ENCODE data around the gene GOLT1A.
A peak's percentile ranks its signal among the peaks of the same experiment; 100 is the strongest.

Gene GOLT1A

GRCh38 chr1:204190212-204191211 is 23.3 kb downstream of the GOLT1A start:
- no peak for DNase-seq

- DNase-seq, result no peak
Measured at GRCh38 chr1:204188959-204189639, 24.7 kb downstream of the GOLT1A start.

GRCh38 chr1:204186597-204186996 is 27.2 kb downstream of the GOLT1A start:
- DNase-seq, result no peak

- no peak for DNase-seq
Measured at GRCh38 chr1:204181116-204181515, 32.7 kb downstream of the GOLT1A start.

GRCh38 chr1:204180133-204180532 is 33.7 kb downstream of the GOLT1A start:
- no peak for DNase-seq

GRCh38 chr1:204178487-204179281 is 35.1 kb downstream of the GOLT1A start:
- DNase-seq, result no peak

- no peak for DNase-seq
Measured at GRCh38 chr1:204177133-204177532, 36.7 kb downstream of the GOLT1A start.

GRCh38 chr1:204176049-204176448 is 37.7 kb downstream of the GOLT1A start:
- no peak for DNase-seq

- DNase-seq, result no peak
Measured at GRCh38 chr1:204174958-204175357, 38.8 kb downstream of the GOLT1A start.

- DNase-seq, result no peak
Measured at GRCh38 chr1:204172404-204173029, 41.3 kb downstream of the GOLT1A start.

- no peak for DNase-seq
Measured at GRCh38 chr1:204171751-204172178, 42.0 kb downstream of the GOLT1A start.

GRCh38 chr1:204170494-204171155 is 43.2 kb downstream of the GOLT1A start:
- DNase-seq, result no peak

GRCh38 chr1:204169858-204170257 is 43.9 kb downstream of the GOLT1A start:
- no peak for DNase-seq

GRCh38 chr1:204167730-204168129 is 46.1 kb downstream of the GOLT1A start:
- DNase-seq, result no peak

GRCh38 chr1:204166219-204166618 is 47.6 kb downstream of the GOLT1A start, which contains the start of gene REN:
Gene REN, minus strand, starts transcription at chr1:204166337. Its CDS starts 44 bp downstream, at chr1:204166293.
- DNase-seq, result no peak

GRCh38 chr1:204162494-204163074 is 51.2 kb downstream of the GOLT1A start:
- DNase-seq, result peak; percentile 36

- DNase-seq, result no peak
Measured at GRCh38 chr1:204161609-204162493, 51.9 kb downstream of the GOLT1A start.

- DNase-seq, result no peak
Measured at GRCh38 chr1:204157962-204158361, 55.8 kb downstream of the GOLT1A start.

GRCh38 chr1:204155881-204156280 is 57.9 kb downstream of the GOLT1A start:
- no peak for DNase-seq

- no peak for DNase-seq
Measured at GRCh38 chr1:204154568-204155255, 59.1 kb downstream of the GOLT1A start.

Measured in NCI-H1417 treated with DMSO at 0.1 percent for 48 hours (cell line).